H9 (cell line): ENCODE measurements around the gene BTG4. TPM values are rescaled to one million over a fixed set of nuclear protein-coding genes. Genes with fewer than 3 reads are reported as not detected.

Experiments
- DNase-seq: peaks from one replicate; pipeline ENCODE4 v3.0.0-alpha.2; 2017
- H2AFZ ChIP-seq: one replicate; pipeline ENCODE4 v1.6.1; 2013; ENCODE audit warnings: mild to moderate bottlenecking, low read length, control low read depth, moderate library complexity
- H2AK5ac ChIP-seq: 2 replicates; pipeline ENCODE4 v1.6.1; 2013; ENCODE audit warnings: low read length, control low read depth, mixed read lengths; ENCODE audit not compliant: insufficient read length
- H2BK120ac ChIP-seq: one replicate; pipeline ENCODE4 v1.6.1; 2013; ENCODE audit warnings: low read depth, mild to moderate bottlenecking, low read length, control low read depth, inconsistent platforms; ENCODE audit not compliant: poor library complexity, severe bottlenecking
- H2BK12ac ChIP-seq: 2 replicates; pipeline ENCODE4 v1.6.1; 2013; ENCODE audit warnings: low read length, control low read depth, mixed read lengths, low read depth; ENCODE audit not compliant: insufficient read length
- H2BK15ac ChIP-seq: 2 replicates; pipeline ENCODE4 v1.6.1; 2013; ENCODE audit warnings: low read depth, low read length, control low read depth
- H2BK20ac ChIP-seq: one replicate; pipeline ENCODE4 v1.6.1; 2013; ENCODE audit warnings: low read depth, mild to moderate bottlenecking, low read length, control low read depth, inconsistent platforms; ENCODE audit not compliant: poor library complexity, severe bottlenecking
- H2BK5ac ChIP-seq: 2 replicates; pipeline ENCODE4 v1.6.1; 2013; ENCODE audit warnings: low read length, control low read depth, mixed read lengths; ENCODE audit not compliant: insufficient read length
- H3K14ac ChIP-seq: 2 replicates; pipeline ENCODE4 v1.6.1; 2013; ENCODE audit warnings: low read length, control low read depth; ENCODE audit not compliant: insufficient read depth
- H3K18ac ChIP-seq: 2 replicates; pipeline ENCODE4 v1.6.1; 2013; ENCODE audit warnings: low read depth, mild to moderate bottlenecking, mixed read lengths, low read length, control low read depth; ENCODE audit not compliant: insufficient read length
- H3K23ac ChIP-seq: 2 replicates; pipeline ENCODE4 v1.6.1; 2013; ENCODE audit warnings: low read length, control low read depth, mixed read lengths, low read depth; ENCODE audit not compliant: insufficient read length
- H3K23me2 ChIP-seq: 2 replicates; pipeline ENCODE4 v1.6.1; 2013; ENCODE audit warnings: low read depth, mild to moderate bottlenecking, mixed read lengths, low read length, control low read depth; ENCODE audit not compliant: insufficient read length, poor library complexity, severe bottlenecking
- H3K27ac ChIP-seq: 2 replicates; pipeline ENCODE4 v1.5.1; 2013; ENCODE audit warnings: low read length, control low read depth, mixed read lengths, low read depth; ENCODE audit not compliant: insufficient read length
- H3K27me3 ChIP-seq: 2 replicates; pipeline ENCODE4 v1.6.1; 2013; ENCODE audit warnings: low read length, control low read depth, inconsistent platforms; ENCODE audit not compliant: insufficient read depth
- H3K4ac ChIP-seq: 2 replicates; pipeline ENCODE4 v1.6.1; 2013; ENCODE audit warnings: low read depth, mild to moderate bottlenecking, control low read depth, inconsistent platforms, low read length, moderate library complexity
- H3K4me1 ChIP-seq: 2 replicates; pipeline ENCODE4 v1.6.1; 2013; ENCODE audit warnings: low read length, control low read depth, inconsistent platforms; ENCODE audit not compliant: insufficient read depth
- H3K4me2 ChIP-seq: 2 replicates; pipeline ENCODE4 v1.6.1; 2013; ENCODE audit warnings: low read length, control low read depth, mixed read lengths; ENCODE audit not compliant: insufficient read length, insufficient read depth
- H3K56ac ChIP-seq: 2 replicates; pipeline ENCODE4 v1.6.1; 2013; ENCODE audit warnings: low read depth, mild to moderate bottlenecking, mixed read lengths, low read length, control low read depth; ENCODE audit not compliant: insufficient read length
- H3K79me1 ChIP-seq: 2 replicates; pipeline ENCODE4 v1.6.1; 2013; ENCODE audit warnings: low read depth, mild to moderate bottlenecking, moderate library complexity, low read length, control low read depth, inconsistent platforms; ENCODE audit not compliant: insufficient read depth, poor library complexity, severe bottlenecking
- H3K79me2 ChIP-seq: 2 replicates; pipeline ENCODE4 v1.6.1; 2013; ENCODE audit warnings: low read length, control low read depth, inconsistent platforms; ENCODE audit not compliant: insufficient read depth
- H3K9ac ChIP-seq: 2 replicates; pipeline ENCODE4 v1.6.1; 2013; ENCODE audit warnings: low read length, control low read depth, mixed read lengths; ENCODE audit not compliant: insufficient read length; ENCODE audit errors: extremely low read depth
- H3K9me3 ChIP-seq: one replicate; pipeline ENCODE4 v1.6.1; 2013; ENCODE audit warnings: low read depth, low read length, inconsistent platforms; ENCODE audit not compliant: control insufficient read depth
- H3T11ph ChIP-seq: one replicate; pipeline ENCODE4 v1.6.1; 2013; ENCODE audit warnings: mild to moderate bottlenecking, low read length, control low read depth, inconsistent platforms
- H4K20me1 ChIP-seq: one replicate; pipeline ENCODE4 v1.6.1; 2013; ENCODE audit not compliant: control insufficient read depth, insufficient read length, insufficient read depth
- H4K5ac ChIP-seq: 2 replicates; pipeline ENCODE4 v1.6.1; 2013; ENCODE audit warnings: low read depth, mild to moderate bottlenecking, mixed read lengths, low read length, control low read depth; ENCODE audit not compliant: insufficient read length
- H4K8ac ChIP-seq: replicated peaks from 2 replicates; pipeline ENCODE4 v1.6.1; 2013; ENCODE audit warnings: low read length, control low read depth, mixed read lengths, low read depth; ENCODE audit not compliant: insufficient read length
- H4K91ac ChIP-seq: 2 replicates; pipeline ENCODE4 v1.6.1; 2013; ENCODE audit warnings: low read depth, mild to moderate bottlenecking, moderate library complexity, mixed read lengths, low read length, control low read depth; ENCODE audit not compliant: insufficient read length
- H3K27ac Mint-ChIP-seq, 3 experiments: 2 replicates in 2 of 3; 3 replicates in 1 of 3; pipeline ENCODE4 v1.8.0; 2020 to 2021; ENCODE audit warnings: mixed read lengths in 3 of 3, mild to moderate bottlenecking in 1 of 3, moderate library complexity in 1 of 3
- H3K27me3 Mint-ChIP-seq: 2 replicates; pipeline ENCODE4 v1.8.0; 2021; ENCODE audit warnings: low read depth, mild to moderate bottlenecking, moderate library complexity, mixed read lengths
- H3K36me3 Mint-ChIP-seq, 3 experiments: 2 replicates in 2 of 3; 3 replicates in 1 of 3; pipeline ENCODE4 v1.8.0; 2020 to 2021; ENCODE audit warnings: low read depth in 3 of 3, mixed read lengths in 3 of 3; ENCODE audit not compliant: insufficient read depth in 1 of 3
- H3K4me1 Mint-ChIP-seq, 2 experiments: 2 replicates each; pipeline ENCODE4 v1.8.0; 2020; ENCODE audit warnings: mixed read lengths in 2 of 2
- H3K4me3 Mint-ChIP-seq, 2 experiments: 2 replicates in 1 of 2; 3 replicates in 1 of 2; pipeline ENCODE4 v1.8.0; 2020 to 2021; ENCODE audit warnings: mild to moderate bottlenecking in 2 of 2, mixed read lengths in 2 of 2, moderate library complexity in 1 of 2
- H3K9me3 Mint-ChIP-seq, 2 experiments: 2 replicates in 1 of 2; 3 replicates in 1 of 2; pipeline ENCODE4 v1.8.0; 2020; ENCODE audit warnings: mild to moderate bottlenecking in 2 of 2, mixed read lengths in 2 of 2, moderate library complexity in 1 of 2
- WGBS: extraction: QIAGEN DNeasy Blood & Tissue Kit; methylation state at CpG from one replicate; pipeline ENCODE4 v1.1.7; 2013; ENCODE audit warnings: missing lambda C conversion rate, low lambda C conversion rate, mixed read lengths; ENCODE audit not compliant: insufficient read length; ENCODE audit errors: extremely low coverage; 5-methylcytosine and 5-hydroxymethylcytosine counted together
- total RNA-seq: library from RNA; stranded (reverse); gene quantifications from 2 replicates; pipeline ENCODE4 v1.2.1, GENCODE V29; 2021
- TF ChIP-seq, protein P1 (sequence below): fragments of 200-600 bp; sonication (generic); conservative IDR thresholded peaks from 3 replicates; pipeline ENCODE4 v1.8.0; 2021; ENCODE audit warnings: antibody characterized with exemption, mild to moderate bottlenecking

BTG4 gene
- total RNA-seq, 1 experiment from 2014 or later = not detected

- Histone ChIP-seq H3T11ph (no peak overlapping the region), H3K79me1 (no peaks in the 10 kb centered on the region), H3K23me2 (no peaks in the 10 kb centered on the region), H2BK5ac (no peak overlapping the region), H3K56ac (no peak overlapping the region), H3K23ac (no peak overlapping the region), H3K4me1 (no peaks in the 10 kb centered on the region; the same call in 1 of the 2 replicates), H4K8ac (no peak overlapping the region), H2BK15ac (no peak overlapping the region), H2AFZ (no peak overlapping the region), H3K4me2 (no peak overlapping the region), H2AK5ac (no peak overlapping the region), H3K18ac (no peak overlapping the region), H4K91ac (no peak overlapping the region), H3K27me3 (no peaks in the 10 kb centered on the region), H4K5ac (no peak overlapping the region), H3K14ac (no peak overlapping the region), H3K9ac (no peak overlapping the region), H2BK12ac (no peak overlapping the region), H3K27ac (no peak overlapping the region), H2BK20ac (no peak overlapping the region), H3K79me2 (no peaks in the 10 kb centered on the region), H3K9me3 (no peaks in the 10 kb centered on the region), H3K4ac (no peak overlapping the region), H4K20me1 (no peaks in the 10 kb centered on the region), H2BK120ac (no peak overlapping the region)
- Mint-ChIP-seq H3K36me3 (no peaks in the 10 kb centered on the region), H3K9me3 (no peaks in the 10 kb centered on the region), H3K27ac (no peak overlapping the region), H3K4me3 (no peak overlapping the region), H3K4me1 (peaks cover 7 to 11% of the 10 kb centered on the region in 2 experiments), H3K27me3 (no peaks in the 10 kb centered on the region; the same call in 1 of the 2 replicates)
- peak; percentile 82 for DNase-seq
- no CpG with 5 or more reads among the region's 5 CpGs for WGBS
- TF ChIP-seq, protein P1, sequence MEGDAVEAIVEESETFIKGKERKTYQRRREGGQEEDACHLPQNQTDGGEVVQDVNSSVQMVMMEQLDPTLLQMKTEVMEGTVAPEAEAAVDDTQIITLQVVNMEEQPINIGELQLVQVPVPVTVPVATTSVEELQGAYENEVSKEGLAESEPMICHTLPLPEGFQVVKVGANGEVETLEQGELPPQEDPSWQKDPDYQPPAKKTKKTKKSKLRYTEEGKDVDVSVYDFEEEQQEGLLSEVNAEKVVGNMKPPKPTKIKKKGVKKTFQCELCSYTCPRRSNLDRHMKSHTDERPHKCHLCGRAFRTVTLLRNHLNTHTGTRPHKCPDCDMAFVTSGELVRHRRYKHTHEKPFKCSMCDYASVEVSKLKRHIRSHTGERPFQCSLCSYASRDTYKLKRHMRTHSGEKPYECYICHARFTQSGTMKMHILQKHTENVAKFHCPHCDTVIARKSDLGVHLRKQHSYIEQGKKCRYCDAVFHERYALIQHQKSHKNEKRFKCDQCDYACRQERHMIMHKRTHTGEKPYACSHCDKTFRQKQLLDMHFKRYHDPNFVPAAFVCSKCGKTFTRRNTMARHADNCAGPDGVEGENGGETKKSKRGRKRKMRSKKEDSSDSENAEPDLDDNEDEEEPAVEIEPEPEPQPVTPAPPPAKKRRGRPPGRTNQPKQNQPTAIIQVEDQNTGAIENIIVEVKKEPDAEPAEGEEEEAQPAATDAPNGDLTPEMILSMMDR = peak; percentile 83
These were observed 65.6 kb downstream of the BTG4 start for GRCh38 chr11:111446404-111447111.
